ENCODE data around the gene APBB2. TPM values are rescaled to one million over a fixed set of nuclear protein-coding genes. Genes with fewer than 3 reads are reported as not detected.

The APBB2 gene
- total RNA-seq, 1 experiment from 2014 or later: 17.7 TPM

DNA sequence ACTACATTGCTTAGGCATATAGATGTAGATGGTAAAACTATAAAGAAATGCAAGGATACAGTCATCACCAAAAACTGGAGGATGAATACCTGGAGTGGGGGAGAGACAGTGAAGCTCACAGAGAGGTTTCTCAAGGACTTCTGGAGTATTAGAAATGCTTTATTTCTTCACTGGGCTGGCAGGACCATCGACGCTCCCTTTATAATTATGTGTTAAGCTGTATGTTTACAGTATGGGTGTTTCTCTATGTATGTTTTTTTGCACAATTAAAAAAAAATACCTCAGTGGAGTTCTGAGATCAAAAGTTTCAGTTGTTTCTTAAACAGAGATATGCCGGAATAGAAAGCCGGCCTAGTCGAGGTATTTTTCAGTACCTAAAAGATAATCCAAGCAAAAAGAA is 263.3 kb downstream of the APBB2 start:
- Mint-ChIP-seq H3K27me3 (ENCODE audit: unreplicated experiment) (no peaks in the 10 kb centered on the region), H3K4me1 (ENCODE audit: low read depth, unreplicated experiment) (no peaks in the 10 kb centered on the region), H3K36me3 (ENCODE audit: insufficient read depth, unreplicated experiment) (no peaks in the 10 kb centered on the region), H3K27ac (ENCODE audit: unreplicated experiment) (no peak overlapping the region), H3K4me3 (ENCODE audit: low read depth, unreplicated experiment) (no peak overlapping the region), H3K9me3 (ENCODE audit: low read depth, unreplicated experiment) (no peaks in the 10 kb centered on the region)
- no peak for DNase-seq
- CTCF ChIA-PET: no interaction called here
- intact Hi-C loops (cut with micrococcal nuclease; ENCODE audit: unreplicated experiment): no loop called here
- no TSS peak for BruUV-seq (replicated peaks)
- TF ChIP-seq, protein P1, sequence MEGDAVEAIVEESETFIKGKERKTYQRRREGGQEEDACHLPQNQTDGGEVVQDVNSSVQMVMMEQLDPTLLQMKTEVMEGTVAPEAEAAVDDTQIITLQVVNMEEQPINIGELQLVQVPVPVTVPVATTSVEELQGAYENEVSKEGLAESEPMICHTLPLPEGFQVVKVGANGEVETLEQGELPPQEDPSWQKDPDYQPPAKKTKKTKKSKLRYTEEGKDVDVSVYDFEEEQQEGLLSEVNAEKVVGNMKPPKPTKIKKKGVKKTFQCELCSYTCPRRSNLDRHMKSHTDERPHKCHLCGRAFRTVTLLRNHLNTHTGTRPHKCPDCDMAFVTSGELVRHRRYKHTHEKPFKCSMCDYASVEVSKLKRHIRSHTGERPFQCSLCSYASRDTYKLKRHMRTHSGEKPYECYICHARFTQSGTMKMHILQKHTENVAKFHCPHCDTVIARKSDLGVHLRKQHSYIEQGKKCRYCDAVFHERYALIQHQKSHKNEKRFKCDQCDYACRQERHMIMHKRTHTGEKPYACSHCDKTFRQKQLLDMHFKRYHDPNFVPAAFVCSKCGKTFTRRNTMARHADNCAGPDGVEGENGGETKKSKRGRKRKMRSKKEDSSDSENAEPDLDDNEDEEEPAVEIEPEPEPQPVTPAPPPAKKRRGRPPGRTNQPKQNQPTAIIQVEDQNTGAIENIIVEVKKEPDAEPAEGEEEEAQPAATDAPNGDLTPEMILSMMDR (IDR thresholded peaks at IDR 0.05; ENCODE audit: unreplicated experiment): no peak

DNA sequence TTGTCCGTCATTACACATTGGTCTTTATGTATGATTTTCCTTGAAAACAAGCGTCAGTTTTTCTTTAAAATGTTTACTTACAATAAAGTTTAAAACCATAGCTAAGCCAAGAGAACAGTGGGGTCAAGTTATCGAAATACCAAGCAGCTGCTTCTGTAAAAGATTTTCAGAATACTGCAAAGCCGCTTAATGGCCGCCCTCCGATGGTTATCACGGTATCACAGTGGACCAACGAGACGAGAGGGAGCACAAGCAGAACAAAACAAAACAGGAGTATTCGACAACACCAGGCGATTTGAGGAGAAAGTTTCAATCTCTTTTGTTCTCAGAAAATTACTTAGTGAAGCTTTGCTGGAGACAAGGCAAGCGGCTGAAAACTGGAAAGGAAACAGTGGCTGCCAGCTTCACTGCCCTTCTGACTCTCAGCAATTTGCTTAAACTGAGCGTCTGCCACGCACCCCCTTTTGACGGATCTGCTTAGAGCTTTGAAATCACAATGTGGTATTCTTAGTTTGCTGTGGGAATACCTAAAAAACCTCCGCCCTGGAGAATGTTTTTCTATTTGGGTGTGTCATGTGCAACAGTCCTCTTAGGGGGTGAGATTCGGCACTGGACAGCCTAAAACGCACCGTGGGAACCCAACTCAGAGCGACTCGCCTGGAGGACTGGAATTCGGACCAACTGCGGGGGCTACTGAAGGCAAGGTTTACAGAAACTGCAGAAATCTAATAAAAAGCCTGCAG is 264.8 kb downstream of the APBB2 start:
- TF ChIP-seq, protein P1 (IDR thresholded peaks at IDR 0.05; ENCODE audit: unreplicated experiment): no peak
- DNase-seq: no peak
- intact Hi-C loops (cut with micrococcal nuclease; ENCODE audit: unreplicated experiment): no loop called here
- no peaks in the 10 kb centered on the region for H3K4me1 Mint-ChIP-seq (ENCODE audit: low read depth, unreplicated experiment)
- H3K9me3 Mint-ChIP-seq (ENCODE audit: low read depth, unreplicated experiment): no peaks in the 10 kb centered on the region
- no peak overlapping the region for H3K4me3 Mint-ChIP-seq (ENCODE audit: low read depth, unreplicated experiment)
- no peaks in the 10 kb centered on the region for H3K27me3 Mint-ChIP-seq (ENCODE audit: unreplicated experiment)
- CTCF ChIA-PET: no interaction called here
- no TSS peak for BruUV-seq (replicated peaks)
- H3K36me3 Mint-ChIP-seq (ENCODE audit: insufficient read depth, unreplicated experiment): no peaks in the 10 kb centered on the region
- no peak overlapping the region for H3K27ac Mint-ChIP-seq (ENCODE audit: unreplicated experiment)

DNA sequence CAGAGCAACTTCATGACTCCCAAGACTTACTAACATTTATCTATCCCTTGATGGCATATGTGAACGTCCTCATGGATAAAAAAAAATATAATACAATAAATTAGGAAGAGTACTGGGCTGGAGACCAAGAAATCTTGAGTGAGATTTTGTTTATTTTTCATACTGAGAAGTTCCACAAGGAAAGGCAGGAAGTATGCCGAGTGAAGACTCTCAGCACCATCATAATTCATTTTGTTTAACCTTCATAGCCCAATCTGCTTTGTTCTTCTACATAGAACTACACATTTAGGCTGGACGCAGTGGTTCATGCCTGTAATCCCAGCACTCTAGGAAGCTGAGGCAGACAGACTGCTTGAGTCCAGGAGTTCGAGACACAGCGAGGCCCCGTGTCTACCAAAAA is 266.3 kb downstream of the APBB2 start:
- H3K9me3 Mint-ChIP-seq (ENCODE audit: low read depth, unreplicated experiment): no peaks in the 10 kb centered on the region
- TF ChIP-seq, protein P1 (IDR thresholded peaks at IDR 0.05; ENCODE audit: unreplicated experiment): no peak
- H3K4me3 Mint-ChIP-seq (ENCODE audit: low read depth, unreplicated experiment): no peak overlapping the region
- no peaks in the 10 kb centered on the region for H3K36me3 Mint-ChIP-seq (ENCODE audit: insufficient read depth, unreplicated experiment)
- BruUV-seq (replicated peaks): no TSS peak
- no peak for DNase-seq
- H3K27ac Mint-ChIP-seq (ENCODE audit: unreplicated experiment): no peak overlapping the region
- intact Hi-C loops (cut with micrococcal nuclease; ENCODE audit: unreplicated experiment): no loop called here
- H3K4me1 Mint-ChIP-seq (ENCODE audit: low read depth, unreplicated experiment): no peaks in the 10 kb centered on the region
- no peaks in the 10 kb centered on the region for H3K27me3 Mint-ChIP-seq (ENCODE audit: unreplicated experiment)
- CTCF ChIA-PET: interaction anchor here (0.7 kb wide), 1 partner anchor 873 kb away, joined by 7 read pairs; no protein-coding TSS in a partner anchor

DNA sequence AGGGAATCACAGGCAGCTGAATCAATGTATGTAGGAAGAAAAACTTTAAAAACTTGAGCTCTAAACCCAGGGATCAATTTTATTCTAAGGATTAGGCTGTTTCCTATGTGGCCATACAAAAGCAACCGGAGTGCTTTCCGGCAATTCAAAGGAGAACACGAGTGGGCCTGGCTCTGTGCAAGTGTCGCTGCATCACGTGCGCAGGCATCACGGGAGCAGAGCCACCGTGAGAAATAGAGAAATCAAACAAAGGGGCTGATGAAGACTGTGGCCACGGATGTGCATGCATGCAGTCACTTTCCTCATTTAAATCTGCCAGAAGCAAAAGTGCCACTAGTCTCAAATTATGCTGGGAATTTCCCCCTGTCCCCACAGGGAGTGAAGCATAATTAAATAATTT is 267.7 kb downstream of the APBB2 start:
- no peaks in the 10 kb centered on the region for H3K36me3 Mint-ChIP-seq (ENCODE audit: insufficient read depth, unreplicated experiment)
- no peak overlapping the region for H3K4me3 Mint-ChIP-seq (ENCODE audit: low read depth, unreplicated experiment)
- no peaks in the 10 kb centered on the region for H3K27me3 Mint-ChIP-seq (ENCODE audit: unreplicated experiment)
- no peaks in the 10 kb centered on the region for H3K4me1 Mint-ChIP-seq (ENCODE audit: low read depth, unreplicated experiment)
- no TSS peak for BruUV-seq (replicated peaks)
- H3K9me3 Mint-ChIP-seq (ENCODE audit: low read depth, unreplicated experiment): no peaks in the 10 kb centered on the region
- CTCF ChIA-PET: interaction anchor here (0.6 kb wide), 1 partner anchor 186 kb away, joined by 3 read pairs; no protein-coding TSS in a partner anchor
- intact Hi-C loops (cut with micrococcal nuclease; ENCODE audit: unreplicated experiment): no loop called here
- TF ChIP-seq, protein P1 (IDR thresholded peaks at IDR 0.05; ENCODE audit: unreplicated experiment): no peak
- no peak for DNase-seq
- no peak overlapping the region for H3K27ac Mint-ChIP-seq (ENCODE audit: unreplicated experiment)
